H9 (cell line): ENCODE measurements around the gene EFNA1. TPM values are rescaled to one million over a fixed set of nuclear protein-coding genes. Genes with fewer than 3 reads are reported as not detected.

Source experiments
- DNase-seq: peaks from one replicate; pipeline ENCODE4 v3.0.0-alpha.2; 2017
- H2AFZ ChIP-seq: one replicate; pipeline ENCODE4 v1.6.1; 2013; ENCODE audit warnings: mild to moderate bottlenecking, low read length, control low read depth, moderate library complexity
- H2AK5ac ChIP-seq: 2 replicates; pipeline ENCODE4 v1.6.1; 2013; ENCODE audit warnings: low read length, control low read depth, mixed read lengths; ENCODE audit not compliant: insufficient read length
- H2BK120ac ChIP-seq: one replicate; pipeline ENCODE4 v1.6.1; 2013; ENCODE audit warnings: low read depth, mild to moderate bottlenecking, low read length, control low read depth, inconsistent platforms; ENCODE audit not compliant: poor library complexity, severe bottlenecking
- H2BK12ac ChIP-seq: 2 replicates; pipeline ENCODE4 v1.6.1; 2013; ENCODE audit warnings: low read length, control low read depth, mixed read lengths, low read depth; ENCODE audit not compliant: insufficient read length
- H2BK15ac ChIP-seq: 2 replicates; pipeline ENCODE4 v1.6.1; 2013; ENCODE audit warnings: low read depth, low read length, control low read depth
- H2BK20ac ChIP-seq: one replicate; pipeline ENCODE4 v1.6.1; 2013; ENCODE audit warnings: low read depth, mild to moderate bottlenecking, low read length, control low read depth, inconsistent platforms; ENCODE audit not compliant: poor library complexity, severe bottlenecking
- H2BK5ac ChIP-seq: 2 replicates; pipeline ENCODE4 v1.6.1; 2013; ENCODE audit warnings: low read length, control low read depth, mixed read lengths; ENCODE audit not compliant: insufficient read length
- H3K14ac ChIP-seq: 2 replicates; pipeline ENCODE4 v1.6.1; 2013; ENCODE audit warnings: low read length, control low read depth; ENCODE audit not compliant: insufficient read depth
- H3K18ac ChIP-seq: 2 replicates; pipeline ENCODE4 v1.6.1; 2013; ENCODE audit warnings: low read depth, mild to moderate bottlenecking, mixed read lengths, low read length, control low read depth; ENCODE audit not compliant: insufficient read length
- H3K23ac ChIP-seq: 2 replicates; pipeline ENCODE4 v1.6.1; 2013; ENCODE audit warnings: low read length, control low read depth, mixed read lengths, low read depth; ENCODE audit not compliant: insufficient read length
- H3K23me2 ChIP-seq: 2 replicates; pipeline ENCODE4 v1.6.1; 2013; ENCODE audit warnings: low read depth, mild to moderate bottlenecking, mixed read lengths, low read length, control low read depth; ENCODE audit not compliant: insufficient read length, poor library complexity, severe bottlenecking
- H3K27ac ChIP-seq: 2 replicates; pipeline ENCODE4 v1.5.1; 2013; ENCODE audit warnings: low read length, control low read depth, mixed read lengths, low read depth; ENCODE audit not compliant: insufficient read length
- H3K27me3 ChIP-seq: 2 replicates; pipeline ENCODE4 v1.6.1; 2013; ENCODE audit warnings: low read length, control low read depth, inconsistent platforms; ENCODE audit not compliant: insufficient read depth
- H3K4ac ChIP-seq: 2 replicates; pipeline ENCODE4 v1.6.1; 2013; ENCODE audit warnings: low read depth, mild to moderate bottlenecking, control low read depth, inconsistent platforms, low read length, moderate library complexity
- H3K4me1 ChIP-seq: 2 replicates; pipeline ENCODE4 v1.6.1; 2013; ENCODE audit warnings: low read length, control low read depth, inconsistent platforms; ENCODE audit not compliant: insufficient read depth
- H3K4me2 ChIP-seq: 2 replicates; pipeline ENCODE4 v1.6.1; 2013; ENCODE audit warnings: low read length, control low read depth, mixed read lengths; ENCODE audit not compliant: insufficient read length, insufficient read depth
- H3K56ac ChIP-seq: 2 replicates; pipeline ENCODE4 v1.6.1; 2013; ENCODE audit warnings: low read depth, mild to moderate bottlenecking, mixed read lengths, low read length, control low read depth; ENCODE audit not compliant: insufficient read length
- H3K79me1 ChIP-seq: 2 replicates; pipeline ENCODE4 v1.6.1; 2013; ENCODE audit warnings: low read depth, mild to moderate bottlenecking, moderate library complexity, low read length, control low read depth, inconsistent platforms; ENCODE audit not compliant: insufficient read depth, poor library complexity, severe bottlenecking
- H3K79me2 ChIP-seq: 2 replicates; pipeline ENCODE4 v1.6.1; 2013; ENCODE audit warnings: low read length, control low read depth, inconsistent platforms; ENCODE audit not compliant: insufficient read depth
- H3K9ac ChIP-seq: 2 replicates; pipeline ENCODE4 v1.6.1; 2013; ENCODE audit warnings: low read length, control low read depth, mixed read lengths; ENCODE audit not compliant: insufficient read length; ENCODE audit errors: extremely low read depth
- H3K9me3 ChIP-seq: one replicate; pipeline ENCODE4 v1.6.1; 2013; ENCODE audit warnings: low read depth, low read length, inconsistent platforms; ENCODE audit not compliant: control insufficient read depth
- H3T11ph ChIP-seq: one replicate; pipeline ENCODE4 v1.6.1; 2013; ENCODE audit warnings: mild to moderate bottlenecking, low read length, control low read depth, inconsistent platforms
- H4K20me1 ChIP-seq: one replicate; pipeline ENCODE4 v1.6.1; 2013; ENCODE audit not compliant: control insufficient read depth, insufficient read length, insufficient read depth
- H4K5ac ChIP-seq: 2 replicates; pipeline ENCODE4 v1.6.1; 2013; ENCODE audit warnings: low read depth, mild to moderate bottlenecking, mixed read lengths, low read length, control low read depth; ENCODE audit not compliant: insufficient read length
- H4K8ac ChIP-seq: replicated peaks from 2 replicates; pipeline ENCODE4 v1.6.1; 2013; ENCODE audit warnings: low read length, control low read depth, mixed read lengths, low read depth; ENCODE audit not compliant: insufficient read length
- H4K91ac ChIP-seq: 2 replicates; pipeline ENCODE4 v1.6.1; 2013; ENCODE audit warnings: low read depth, mild to moderate bottlenecking, moderate library complexity, mixed read lengths, low read length, control low read depth; ENCODE audit not compliant: insufficient read length
- H3K27ac Mint-ChIP-seq, 3 experiments: 2 replicates in 2 of 3; 3 replicates in 1 of 3; pipeline ENCODE4 v1.8.0; 2020 to 2021; ENCODE audit warnings: mixed read lengths in 3 of 3, mild to moderate bottlenecking in 1 of 3, moderate library complexity in 1 of 3
- H3K27me3 Mint-ChIP-seq: 2 replicates; pipeline ENCODE4 v1.8.0; 2021; ENCODE audit warnings: low read depth, mild to moderate bottlenecking, moderate library complexity, mixed read lengths
- H3K36me3 Mint-ChIP-seq, 3 experiments: 2 replicates in 2 of 3; 3 replicates in 1 of 3; pipeline ENCODE4 v1.8.0; 2020 to 2021; ENCODE audit warnings: low read depth in 3 of 3, mixed read lengths in 3 of 3; ENCODE audit not compliant: insufficient read depth in 1 of 3
- H3K4me1 Mint-ChIP-seq, 2 experiments: 2 replicates each; pipeline ENCODE4 v1.8.0; 2020; ENCODE audit warnings: mixed read lengths in 2 of 2
- H3K4me3 Mint-ChIP-seq, 2 experiments: 2 replicates in 1 of 2; 3 replicates in 1 of 2; pipeline ENCODE4 v1.8.0; 2020 to 2021; ENCODE audit warnings: mild to moderate bottlenecking in 2 of 2, mixed read lengths in 2 of 2, moderate library complexity in 1 of 2
- H3K9me3 Mint-ChIP-seq, 2 experiments: 2 replicates in 1 of 2; 3 replicates in 1 of 2; pipeline ENCODE4 v1.8.0; 2020; ENCODE audit warnings: mild to moderate bottlenecking in 2 of 2, mixed read lengths in 2 of 2, moderate library complexity in 1 of 2
- CTCF ChIP-seq: fragments of 200-600 bp; sonication (generic); conservative IDR thresholded peaks from 3 replicates; pipeline ENCODE4 v1.8.0; 2021; ENCODE audit warnings: antibody characterized with exemption, mild to moderate bottlenecking
- WGBS: extraction: QIAGEN DNeasy Blood & Tissue Kit; methylation state at CpG from one replicate; pipeline ENCODE4 v1.1.7; 2013; ENCODE audit warnings: missing lambda C conversion rate, low lambda C conversion rate, mixed read lengths; ENCODE audit not compliant: insufficient read length; ENCODE audit errors: extremely low coverage; 5-methylcytosine and 5-hydroxymethylcytosine counted together
- total RNA-seq: library from RNA; stranded (reverse); gene quantifications from 2 replicates; pipeline ENCODE4 v1.2.1, GENCODE V29; 2021

EFNA1 gene
- total RNA-seq, 1 experiment from 2014 or later: 1.4 TPM

GRCh38 chr1:155136748-155137147 lies 9.1 kb downstream of the EFNA1 start:
- DNase-seq: no peak
- Histone ChIP-seq H4K20me1 (no peaks in the 10 kb centered on the region), H2BK120ac (no peak overlapping the region), H2BK12ac (no peak overlapping the region), H3K4me1 (no peaks in the 10 kb centered on the region), H3K23me2 (peaks cover 23% of the 10 kb centered on the region), H3K79me1 (no peaks in the 10 kb centered on the region), H4K5ac (no peak overlapping the region), H2BK5ac (no peak overlapping the region), H3K79me2 (0 out of 2 replicates have a peak, but pooled peaks cover 3% of the 10 kb centered on the region), H2BK15ac (no peak overlapping the region), H4K91ac (no peak overlapping the region), H3K18ac (no peak overlapping the region), H3T11ph (no peak overlapping the region), H3K14ac (no peak overlapping the region), H3K4me2 (peak overlapping the region; percentile 97), H3K27ac (no peak overlapping the region), H3K56ac (no peak overlapping the region), H4K8ac (no peak overlapping the region), H3K9ac (no peak overlapping the region), H3K9me3 (no peaks in the 10 kb centered on the region), H2BK20ac (no peak overlapping the region), H3K27me3 (no peaks in the 10 kb centered on the region), H3K23ac (no peak overlapping the region), H2AK5ac (no peak overlapping the region), H3K4ac (no peak overlapping the region), H2AFZ (no peak overlapping the region)
- WGBS: no CpG with 5 or more reads among the region's 6 CpGs
- no peak for TF ChIP-seq CTCF
- H3K36me3 Mint-ChIP-seq: peaks cover 16 to 20% (median 20%) of the 10 kb centered on the region in 3 experiments
- peak overlapping the region in 1 of 3 experiments; percentile 98; a peak in 1 of 7 replicates for H3K27ac Mint-ChIP-seq
- peaks cover 17% of the 10 kb centered on the region for H3K27me3 Mint-ChIP-seq
- H3K9me3 Mint-ChIP-seq: no peaks in the 10 kb centered on the region
- H3K4me1 Mint-ChIP-seq: peaks cover 22 to 23% of the 10 kb centered on the region in 2 experiments
- peak overlapping the region; percentile 93 for H3K4me3 Mint-ChIP-seq
